Prostate gland (tissue), 2 donors: ENCODE measurements around the gene MTERF1. TPM values are rescaled to one million over a fixed set of nuclear protein-coding genes. Genes with fewer than 3 reads are reported as not detected.

Experiments used
- DNase-seq: peaks from one replicate; pipeline ENCODE4 v3.0.0-alpha.2; 2019; ENCODE audit warnings: low spot score
- H3K27ac ChIP-seq, 2 donors: fragments of 200-600 bp; sonication (generic); 2 replicates each; pipeline ENCODE4 v1.5.1; 2017 to 2019
- H3K27me3 ChIP-seq: fragments of 200-600 bp; sonication (generic); replicated peaks from 2 replicates; pipeline ENCODE4 v1.5.1; 2019; ENCODE audit not compliant: insufficient read depth
- H3K36me3 ChIP-seq, 2 donors: fragments of 200-600 bp; sonication (generic); 1 replicate in 1 of 2; 2 replicates in 1 of 2; pipeline versions ENCODE4 v1.5.1 to v1.8.1; 2017 to 2019
- H3K4me1 ChIP-seq: fragments of 200-600 bp; sonication (generic); replicated peaks from 2 replicates; pipeline ENCODE4 v1.5.1; 2019
- H3K4me3 ChIP-seq, 2 donors: fragments of 200-600 bp; sonication (generic); 2 replicates each; pipeline ENCODE4 v1.5.1; 2017 to 2019
- H3K9me3 ChIP-seq: fragments of 200-600 bp; sonication (generic); 2 replicates; pipeline ENCODE4 v1.5.1; 2017
- POLR2A ChIP-seq: fragments of 450-650 bp; IDR thresholded peaks from one replicate; pipeline ENCODE4 v1.6.1; 2016; ENCODE audit warnings: antibody characterized with exemption, mild to moderate bottlenecking
- POLR2AphosphoS5 ChIP-seq: sonication (generic); formaldehyde crosslinking; IDR thresholded peaks from one replicate; pipeline ENCODE4 v1.6.1; 2017; ENCODE audit warnings: antibody characterized with exemption
- WGBS: methylation state at CpG from one replicate; pipeline ENCODE4 v1.1.5; 2018; 5-methylcytosine and 5-hydroxymethylcytosine counted together
- intact Hi-C: fragments of 100-400 bp; cut with DNase I; formaldehyde crosslinking; loops from one replicate; pipeline ENCODE4 v1.14.2; 2022
- total RNA-seq, 2 donors: library from RNA; depleted of rRNA; stranded (reverse); fragments of >200 nt; gene quantifications; one replicate each; pipeline ENCODE4 v1.1.0, GENCODE V29; 2016
- TF ChIP-seq, protein P1 (sequence below), 4 experiments: fragments of 200-600 bp in 2 of 4; fragments of 450-650 bp in 2 of 4; sonication (generic) in 2 of 4; IDR thresholded peaks; 1 replicate in 3 of 4; 2 replicates in 1 of 4; pipeline ENCODE4 v1.5.1; 2016 to 2019; ENCODE audit warnings: antibody characterized with exemption in 4 of 4, mild to moderate bottlenecking in 2 of 4, moderate library complexity in 2 of 4

Gene MTERF1
- total RNA-seq, 2 donors from 2014 or later, result 6.1 to 8.1 TPM

DNA sequence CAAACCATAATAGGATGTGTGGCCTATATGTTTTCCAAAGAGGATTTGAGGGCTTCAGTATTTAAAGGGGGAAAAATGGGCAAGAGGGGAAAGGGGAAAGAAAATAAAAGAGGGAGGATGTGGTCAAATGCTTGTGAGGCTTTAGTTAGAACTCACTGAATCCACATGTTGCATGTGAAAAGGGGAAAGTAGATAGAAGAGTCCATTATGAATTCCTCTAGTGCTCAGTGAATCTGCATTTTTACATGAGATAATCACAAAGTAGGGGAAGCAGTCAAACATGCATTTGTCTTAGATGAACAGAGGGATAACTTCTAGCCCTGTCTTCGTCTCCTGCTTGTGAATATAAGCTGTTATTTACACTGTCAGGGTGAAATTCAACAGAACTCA is 35.5 kb upstream of the MTERF1 start:
- intact Hi-C loops, result no loop called here
- DNase-seq, result no peak
- no peaks in the 10 kb centered on the region for H3K27me3 ChIP-seq
- no peak overlapping the region for H3K4me3 ChIP-seq
- TF ChIP-seq POLR2AphosphoS5 (no peak), POLR2A (no peak)
- TF ChIP-seq, protein P1, sequence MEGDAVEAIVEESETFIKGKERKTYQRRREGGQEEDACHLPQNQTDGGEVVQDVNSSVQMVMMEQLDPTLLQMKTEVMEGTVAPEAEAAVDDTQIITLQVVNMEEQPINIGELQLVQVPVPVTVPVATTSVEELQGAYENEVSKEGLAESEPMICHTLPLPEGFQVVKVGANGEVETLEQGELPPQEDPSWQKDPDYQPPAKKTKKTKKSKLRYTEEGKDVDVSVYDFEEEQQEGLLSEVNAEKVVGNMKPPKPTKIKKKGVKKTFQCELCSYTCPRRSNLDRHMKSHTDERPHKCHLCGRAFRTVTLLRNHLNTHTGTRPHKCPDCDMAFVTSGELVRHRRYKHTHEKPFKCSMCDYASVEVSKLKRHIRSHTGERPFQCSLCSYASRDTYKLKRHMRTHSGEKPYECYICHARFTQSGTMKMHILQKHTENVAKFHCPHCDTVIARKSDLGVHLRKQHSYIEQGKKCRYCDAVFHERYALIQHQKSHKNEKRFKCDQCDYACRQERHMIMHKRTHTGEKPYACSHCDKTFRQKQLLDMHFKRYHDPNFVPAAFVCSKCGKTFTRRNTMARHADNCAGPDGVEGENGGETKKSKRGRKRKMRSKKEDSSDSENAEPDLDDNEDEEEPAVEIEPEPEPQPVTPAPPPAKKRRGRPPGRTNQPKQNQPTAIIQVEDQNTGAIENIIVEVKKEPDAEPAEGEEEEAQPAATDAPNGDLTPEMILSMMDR (IDR thresholded peaks at IDR 0.05), result no peak
- no peaks in the 10 kb centered on the region for H3K4me1 ChIP-seq
- no peaks in the 10 kb centered on the region for H3K36me3 ChIP-seq
- H3K9me3 ChIP-seq, result no peaks in the 10 kb centered on the region
- no peak overlapping the region for H3K27ac ChIP-seq
- 82% methylated on average over 1 of the region's 1 CpG for WGBS

DNA sequence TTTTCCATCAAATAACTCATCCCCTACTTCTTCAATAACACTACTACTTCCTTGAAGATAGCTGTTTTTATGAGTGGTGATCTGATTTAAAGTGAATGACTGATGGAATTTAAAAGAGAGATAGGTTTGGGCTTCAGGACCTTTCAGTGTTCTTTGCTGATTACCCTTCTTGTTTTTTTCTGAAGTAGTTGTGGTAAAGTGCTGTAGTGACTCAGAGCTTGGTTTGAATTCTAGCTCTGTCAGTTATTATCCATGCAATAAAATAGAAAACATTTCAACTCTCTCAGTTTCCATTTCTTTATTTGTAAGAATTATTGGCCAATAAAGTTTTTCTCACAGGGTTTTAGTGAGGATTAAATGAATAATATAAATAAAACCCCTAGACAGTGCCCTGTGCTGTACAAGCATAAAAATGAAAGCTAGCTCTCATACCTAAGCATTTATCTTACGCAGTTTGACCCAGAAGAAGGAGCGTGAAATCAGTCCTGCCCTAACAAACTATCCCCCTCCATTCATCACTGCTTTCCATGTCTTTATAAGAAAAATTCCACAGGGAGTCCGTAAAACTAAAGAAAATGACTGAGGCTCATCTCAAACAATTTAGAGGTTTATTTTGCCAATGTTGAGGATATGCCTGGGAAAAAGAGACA is 35.0 kb upstream of the MTERF1 start:
- H3K9me3 ChIP-seq, result no peaks in the 10 kb centered on the region
- no peak overlapping the region for H3K4me3 ChIP-seq
- DNase-seq, result no peak
- H3K4me1 ChIP-seq, result no peaks in the 10 kb centered on the region
- H3K27me3 ChIP-seq, result no peaks in the 10 kb centered on the region
- WGBS, result 67% methylated on average over 3 of the region's 3 CpGs
- H3K27ac ChIP-seq, result no peak overlapping the region
- H3K36me3 ChIP-seq, result no peaks in the 10 kb centered on the region
- TF ChIP-seq, protein P1 (IDR thresholded peaks at IDR 0.05), result no peak
- no peak for TF ChIP-seq POLR2AphosphoS5
- no peak for TF ChIP-seq POLR2A
- intact Hi-C loops, result no loop called here

DNA sequence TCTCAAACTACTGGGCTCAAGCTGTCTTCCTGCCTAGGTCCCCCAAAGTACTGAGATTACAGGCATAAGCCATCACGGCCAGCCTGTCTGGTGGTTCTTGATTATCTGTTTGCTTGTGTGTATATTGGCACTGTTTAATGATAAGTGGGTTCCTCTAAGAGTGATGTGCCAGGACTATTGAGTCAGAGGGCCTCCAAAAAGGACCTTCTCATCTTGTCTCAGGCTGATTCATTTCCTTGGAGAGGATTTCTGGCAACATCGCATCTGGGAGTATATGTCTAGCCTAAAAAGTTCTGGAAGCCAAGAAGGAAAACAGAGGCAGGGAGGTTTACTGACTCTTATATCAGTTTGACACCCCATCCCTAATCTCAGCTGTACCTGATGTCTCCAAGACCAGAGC is 33.1 kb upstream of the MTERF1 start:
- H3K27me3 ChIP-seq, result no peaks in the 10 kb centered on the region
- H3K4me3 ChIP-seq, result no peak overlapping the region
- H3K27ac ChIP-seq, result no peak overlapping the region
- no peaks in the 10 kb centered on the region for H3K9me3 ChIP-seq
- H3K4me1 ChIP-seq, result no peaks in the 10 kb centered on the region
- TF ChIP-seq POLR2AphosphoS5 (no peak), POLR2A (no peak)
- TF ChIP-seq, protein P1 (IDR thresholded peaks at IDR 0.05), result no peak
- WGBS, result 82% methylated on average over 2 of the region's 2 CpGs
- no peaks in the 10 kb centered on the region for H3K36me3 ChIP-seq
- DNase-seq, result no peak
- intact Hi-C loops, result no loop called here

DNA sequence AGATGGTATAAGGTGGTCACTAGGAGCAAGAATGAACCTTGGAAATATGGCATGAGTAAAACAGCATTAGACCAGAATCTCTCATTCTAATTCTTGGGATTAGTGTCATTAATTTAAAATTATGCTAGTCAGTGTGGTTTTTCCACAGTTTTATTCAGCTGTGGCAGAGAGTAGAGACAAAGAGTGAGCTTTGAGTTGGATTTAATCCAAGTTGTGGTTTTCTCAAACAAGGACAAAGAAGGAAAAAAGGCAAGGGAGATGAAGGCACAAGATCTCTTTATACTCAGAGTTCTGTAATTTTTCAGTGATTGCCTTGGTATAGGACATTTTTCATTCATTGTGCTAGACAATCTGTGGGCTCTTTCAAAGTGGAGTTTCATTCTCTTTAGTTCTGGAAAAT is 32.0 kb upstream of the MTERF1 start:
- TF ChIP-seq, protein P1 (IDR thresholded peaks at IDR 0.05), result no peak
- no peak for TF ChIP-seq POLR2AphosphoS5
- TF ChIP-seq POLR2A, result no peak
- Histone ChIP-seq H3K27me3 (no peaks in the 10 kb centered on the region), H3K36me3 (no peaks in the 10 kb centered on the region), H3K4me1 (no peaks in the 10 kb centered on the region), H3K9me3 (no peaks in the 10 kb centered on the region), H3K27ac (no peak overlapping the region), H3K4me3 (no peak overlapping the region)
- intact Hi-C loops, result no loop called here
- DNase-seq, result no peak

DNA sequence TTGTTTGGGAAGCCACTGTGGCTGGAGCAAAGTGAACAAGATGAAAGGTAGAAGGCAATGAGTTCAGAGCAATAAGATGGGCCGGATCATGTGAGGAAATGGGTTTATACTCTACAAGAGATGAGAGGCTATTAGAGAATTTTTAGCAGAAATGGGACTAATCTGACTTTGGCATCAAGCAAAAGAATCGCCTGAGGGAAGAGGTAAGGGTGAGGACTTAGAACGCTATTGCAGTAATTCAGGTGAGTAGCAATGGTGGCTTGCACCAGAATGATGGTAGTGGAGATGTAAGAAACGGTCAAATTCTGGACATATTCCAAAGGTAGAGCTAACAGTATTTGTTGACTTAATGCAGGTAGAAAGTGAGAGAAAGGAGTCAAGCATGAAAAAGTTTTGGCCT is 30.6 kb upstream of the MTERF1 start:
- intact Hi-C loops, result no loop called here
- 89% methylated on average over 4 of the region's 4 CpGs for WGBS
- no peaks in the 10 kb centered on the region for H3K4me1 ChIP-seq
- no peak for TF ChIP-seq POLR2AphosphoS5
- TF ChIP-seq, protein P1 (IDR thresholded peaks at IDR 0.05), result no peak
- TF ChIP-seq POLR2A, result no peak
- H3K27me3 ChIP-seq, result no peaks in the 10 kb centered on the region
- H3K36me3 ChIP-seq, result no peaks in the 10 kb centered on the region
- H3K27ac ChIP-seq, result no peak overlapping the region
- no peak for DNase-seq
- no peaks in the 10 kb centered on the region for H3K9me3 ChIP-seq
- H3K4me3 ChIP-seq, result no peak overlapping the region
